ENCODE results near the gene DNAH10.

- TF ChIP-seq CTCF (IDR thresholded peaks at IDR 0.05), result no peak
- no peak for TF ChIP-seq POLR2A (IDR thresholded peaks at IDR 0.05)
Observed at GRCh38 chr12:123886931-123887582, 125.0 kb downstream of the DNAH10 start.

All from adrenal gland (tissue), 5 donors.